Stimulated activated CD8-positive, alpha-beta memory T cell treated with anti-CD3 and anti-CD28 coated beads, Interleukin-12 subunit alpha, Interleukin-12 subunit beta, amount 100 ng/mL, for 4 hours (primary cell): ENCODE results near the gene KLK1.
"Not testable (repeated sequence)": the region's sequence is repeated elsewhere in the genome, so short reads cannot be mapped to it uniquely, and the experiment has no call there.

ENCODE experiments used
- DNase-seq: peaks from one replicate; pipeline ENCODE4 v3.0.0-alpha.2; 2020; ENCODE audit warnings: low read depth

Gene KLK1

GRCh38 chr19:50812474-50812873 is 11.1 kb downstream of the KLK1 start:
- DNase-seq, result no peak

- not testable (repeated sequence) for DNase-seq
These were observed 11.9 kb downstream of the KLK1 start for GRCh38 chr19:50811622-50812238.

GRCh38 chr19:50808856-50809255 is 14.7 kb downstream of the KLK1 start:
- no peak for DNase-seq

- DNase-seq, result peak; percentile 95
These were observed 18.9 kb downstream of the KLK1 start for GRCh38 chr19:50804420-50805272.

GRCh38 chr19:50803633-50804419 is 19.8 kb downstream of the KLK1 start:
- peak; percentile 15 for DNase-seq

- no peak for DNase-seq
These were observed 22.5 kb downstream of the KLK1 start for GRCh38 chr19:50801107-50801506.

GRCh38 chr19:50799547-50799851 is 24.1 kb downstream of the KLK1 start:
- DNase-seq, result no peak

GRCh38 chr19:50798659-50799546 is 24.7 kb downstream of the KLK1 start:
- no peak for DNase-seq

GRCh38 chr19:50797781-50798658 is 25.6 kb downstream of the KLK1 start:
- DNase-seq, result no peak

- DNase-seq, result no peak
These were observed 26.2 kb downstream of the KLK1 start for GRCh38 chr19:50797429-50797780.

GRCh38 chr19:50796634-50797428 is 26.8 kb downstream of the KLK1 start:
- DNase-seq, result no peak

- DNase-seq, result no peak
These were observed 27.4 kb downstream of the KLK1 start for GRCh38 chr19:50796128-50796633.

GRCh38 chr19:50795664-50796073 is 27.9 kb downstream of the KLK1 start:
- no peak for DNase-seq

- no peak for DNase-seq
These were observed 28.5 kb downstream of the KLK1 start for GRCh38 chr19:50794876-50795663.

- DNase-seq, result no peak
These were observed 29.3 kb downstream of the KLK1 start for GRCh38 chr19:50794074-50794875.

- no peak for DNase-seq
These were observed 30.0 kb downstream of the KLK1 start for GRCh38 chr19:50793558-50794065.

GRCh38 chr19:50792272-50793250 is 31.0 kb downstream of the KLK1 start:
- DNase-seq, result no peak
